Fibroblast of the aortic adventitia (primary cell): ENCODE data around the gene SLC17A1. TPM values are rescaled to one million over a fixed set of nuclear protein-coding genes. Genes with fewer than 3 reads are reported as not detected.

Experiments used
- DNase-seq: peaks from one replicate; pipeline ENCODE4 v3.0.0-alpha.2; 2010; ENCODE audit warnings: low read depth
- H3K4me3 ChIP-seq: 2 replicates; pipeline ENCODE4 v1.5.1; 2011; ENCODE audit warnings: low read depth, mild to moderate bottlenecking, control low read depth, low read length, moderate library complexity
- CTCF ChIP-seq: IDR thresholded peaks from 2 replicates; pipeline ENCODE4 v1.5.1; 2011; ENCODE audit warnings: mild to moderate bottlenecking, low read length, control low read depth, inconsistent platforms; ENCODE audit not compliant: insufficient read depth
- total RNA-seq: library from RNA; depleted of rRNA; stranded (reverse); fragments of >200 nt; gene quantifications from 2 replicates; pipeline ENCODE4 v1.2.3, GENCODE V29; 2012; ENCODE audit warnings: low replicate concordance

Gene SLC17A1
- total RNA-seq, 1 donor = not detected

- DNase-seq = peak; percentile 65
- peak; percentile 67 for TF ChIP-seq CTCF
Observed at GRCh38 chr6:25788305-25788922, 43.4 kb downstream of the SLC17A1 start.

DNA sequence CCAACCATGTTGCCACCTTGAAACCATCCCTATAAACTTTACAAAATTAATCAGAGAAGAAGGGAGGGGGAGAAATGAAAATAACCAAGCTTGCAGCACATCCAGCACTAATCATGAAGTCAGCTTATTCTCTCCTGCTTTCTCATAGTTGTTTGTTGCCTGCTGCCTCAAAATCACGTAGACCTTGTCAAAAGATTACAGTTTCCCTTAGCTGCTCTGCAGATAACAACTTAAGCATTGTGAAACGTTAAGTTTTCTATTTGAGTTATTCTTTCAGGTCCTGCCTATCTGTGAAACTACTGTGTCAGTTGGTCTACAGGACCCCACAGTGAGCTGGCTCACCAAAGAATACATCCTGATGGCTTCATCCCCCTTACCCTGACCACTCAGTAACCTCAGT is 44.4 kb downstream of the SLC17A1 start:
- no peak for DNase-seq
- no peak for TF ChIP-seq CTCF
- H3K4me3 ChIP-seq = no peak overlapping the region

More at GRCh38 chr6:25788305-25788922, 43.4 kb downstream of the SLC17A1 start:
- H3K4me3 ChIP-seq = no peak overlapping the region

GRCh38 chr6:25781134-25781533 is 50.7 kb downstream of the SLC17A1 start:
- no peak overlapping the region for H3K4me3 ChIP-seq
- TF ChIP-seq CTCF = no peak
- no peak for DNase-seq

- no peak for TF ChIP-seq CTCF
- no peak for DNase-seq
- no peak overlapping the region for H3K4me3 ChIP-seq
Observed at GRCh38 chr6:25777856-25778649, 53.8 kb downstream of the SLC17A1 start.

DNA sequence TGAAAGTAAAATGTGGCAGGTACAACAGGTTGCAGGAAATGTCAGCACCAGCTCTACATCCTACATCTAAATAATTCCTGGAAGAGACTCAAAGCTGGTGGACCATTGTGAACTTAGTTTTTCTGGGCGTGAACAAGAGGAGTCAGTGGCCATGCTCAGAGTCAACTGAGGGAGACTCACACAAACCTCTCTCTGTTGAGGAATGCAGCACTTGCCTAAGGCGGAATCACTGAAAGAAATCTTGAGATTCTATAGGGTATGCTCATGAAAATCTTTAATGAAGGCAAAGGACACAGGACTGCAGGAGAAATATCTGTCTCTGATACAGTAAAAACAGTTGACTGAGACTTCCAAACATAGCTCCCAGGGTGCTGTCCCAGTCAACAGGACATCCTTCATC is 54.8 kb downstream of the SLC17A1 start:
- no peak for DNase-seq
- TF ChIP-seq CTCF = no peak

DNA sequence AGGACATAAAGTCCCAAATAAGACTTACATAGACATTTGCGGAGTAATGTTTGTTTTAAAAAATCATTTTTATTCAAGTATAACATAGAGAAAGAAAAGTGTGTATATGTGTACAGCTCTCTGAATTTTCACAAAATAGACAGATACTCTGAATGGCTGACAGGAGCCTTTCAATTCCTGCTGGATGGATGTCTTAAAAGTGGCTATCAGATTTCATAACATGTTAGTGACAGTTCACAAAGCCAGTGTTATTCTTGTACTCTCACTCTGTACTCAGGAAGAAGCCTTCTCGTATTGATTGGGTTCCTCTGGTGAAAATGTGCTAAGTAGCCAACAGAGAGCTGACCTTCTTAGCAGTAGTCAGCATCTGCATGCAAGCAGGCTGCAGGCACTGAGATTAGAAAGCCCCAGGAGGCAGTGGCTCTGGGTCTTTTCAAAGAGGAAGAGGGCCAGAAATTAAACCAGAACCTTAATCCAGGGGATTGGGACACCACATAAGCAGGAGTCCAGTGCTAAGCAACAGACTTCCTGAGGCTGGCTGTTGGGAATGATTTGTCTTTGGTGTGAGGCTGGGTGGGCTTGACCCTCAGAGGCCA is 57.6 kb downstream of the SLC17A1 start:
- DNase-seq = no peak
- no peak for TF ChIP-seq CTCF
- no peak overlapping the region for H3K4me3 ChIP-seq

More for the DNA sequence above, 54.8 kb downstream of the SLC17A1 start:
- no peak overlapping the region for H3K4me3 ChIP-seq
